HL-60 (cell line): ENCODE data around the gene ATP6V1C2.

Source experiments
- DNase-seq, 2 experiments: peaks; one replicate each; pipeline ENCODE4 v3.0.0-alpha.2; 2010 to 2020; ENCODE audit warnings: low read depth in 1 of 2, low spot score in 1 of 2
- H3K27ac ChIP-seq: fragments of 250-450 bp; sonication (Bioruptor Pico); replicated peaks from 2 replicates; pipeline ENCODE4 v1.5.1; 2020; ENCODE audit warnings: mild to moderate bottlenecking, moderate library complexity
- H3K27me3 ChIP-seq: fragments of 250-450 bp; sonication (Bioruptor Pico); 2 replicates; pipeline ENCODE4 v1.5.1; 2021; ENCODE audit warnings: mild to moderate bottlenecking, moderate library complexity; ENCODE audit not compliant: insufficient read depth, poor library complexity, severe bottlenecking
- H3K4me3 ChIP-seq: replicated peaks from 2 replicates; pipeline ENCODE4 v1.5.1; 2011; ENCODE audit warnings: mild to moderate bottlenecking, control low read depth, low read length; ENCODE audit not compliant: insufficient read depth
- CTCF ChIP-seq: IDR thresholded peaks from one replicate; pipeline ENCODE4 v1.5.1; 2011; ENCODE audit warnings: low read length, control low read depth, inconsistent platforms; ENCODE audit not compliant: insufficient read depth
- GABPA ChIP-seq: IDR thresholded peaks from 2 replicates; pipeline ENCODE4 v1.6.1; 2012; ENCODE audit warnings: low read depth
- POLR2AphosphoS5 ChIP-seq: IDR thresholded peaks from 2 replicates; pipeline ENCODE4 v1.6.1; 2012; ENCODE audit warnings: low read depth
- REST ChIP-seq: IDR thresholded peaks from 2 replicates; pipeline ENCODE4 v1.6.1; 2012; ENCODE audit warnings: low read depth; ENCODE audit not compliant: insufficient replicate concordance
- SPI1 ChIP-seq: IDR thresholded peaks from 2 replicates; pipeline ENCODE4 v1.6.1; 2012; ENCODE audit warnings: low read depth, mild to moderate bottlenecking, borderline replicate concordance

ATP6V1C2 gene

GRCh38 chr2:10788855-10789254, 67.4 kb downstream of the ATP6V1C2 start:
- TF ChIP-seq POLR2AphosphoS5 (no peak), CTCF (no peak), SPI1 (no peak), GABPA (no peak), REST (no peak)
- DNase-seq: no peak
- H3K27ac ChIP-seq: no peak overlapping the region
- no peaks in the 10 kb centered on the region for H3K27me3 ChIP-seq
- H3K4me3 ChIP-seq: no peak overlapping the region

GRCh38 chr2:10790228-10790973, 69.0 kb downstream of the ATP6V1C2 start:
- H3K27me3 ChIP-seq: no peaks in the 10 kb centered on the region
- DNase-seq: no peak
- TF ChIP-seq GABPA: no peak
- no peak for TF ChIP-seq SPI1
- TF ChIP-seq POLR2AphosphoS5: no peak
- no peak for TF ChIP-seq CTCF
- TF ChIP-seq REST: no peak
- H3K27ac ChIP-seq: no peak overlapping the region
- H3K4me3 ChIP-seq: no peak overlapping the region

GRCh38 chr2:10792001-10792634, 70.7 kb downstream of the ATP6V1C2 start:
- DNase-seq: no peak
- Histone ChIP-seq H3K4me3 (no peak overlapping the region), H3K27ac (no peak overlapping the region)

More at GRCh38 chr2:10792001-10792634, 70.7 kb downstream of the ATP6V1C2 start:
- H3K27me3 ChIP-seq: no peaks in the 10 kb centered on the region
- no peak for TF ChIP-seq REST
- no peak for TF ChIP-seq POLR2AphosphoS5
- TF ChIP-seq GABPA: no peak
- no peak for TF ChIP-seq SPI1
- TF ChIP-seq CTCF: no peak
